Islet precursor cell (in vitro differentiated cells): Measurements from ENCODE around the gene SH2D2A.

Source experiments
- DNase-seq: peaks from one replicate; pipeline ENCODE4 v3.0.0-alpha.2; 2018

The SH2D2A gene

DNA sequence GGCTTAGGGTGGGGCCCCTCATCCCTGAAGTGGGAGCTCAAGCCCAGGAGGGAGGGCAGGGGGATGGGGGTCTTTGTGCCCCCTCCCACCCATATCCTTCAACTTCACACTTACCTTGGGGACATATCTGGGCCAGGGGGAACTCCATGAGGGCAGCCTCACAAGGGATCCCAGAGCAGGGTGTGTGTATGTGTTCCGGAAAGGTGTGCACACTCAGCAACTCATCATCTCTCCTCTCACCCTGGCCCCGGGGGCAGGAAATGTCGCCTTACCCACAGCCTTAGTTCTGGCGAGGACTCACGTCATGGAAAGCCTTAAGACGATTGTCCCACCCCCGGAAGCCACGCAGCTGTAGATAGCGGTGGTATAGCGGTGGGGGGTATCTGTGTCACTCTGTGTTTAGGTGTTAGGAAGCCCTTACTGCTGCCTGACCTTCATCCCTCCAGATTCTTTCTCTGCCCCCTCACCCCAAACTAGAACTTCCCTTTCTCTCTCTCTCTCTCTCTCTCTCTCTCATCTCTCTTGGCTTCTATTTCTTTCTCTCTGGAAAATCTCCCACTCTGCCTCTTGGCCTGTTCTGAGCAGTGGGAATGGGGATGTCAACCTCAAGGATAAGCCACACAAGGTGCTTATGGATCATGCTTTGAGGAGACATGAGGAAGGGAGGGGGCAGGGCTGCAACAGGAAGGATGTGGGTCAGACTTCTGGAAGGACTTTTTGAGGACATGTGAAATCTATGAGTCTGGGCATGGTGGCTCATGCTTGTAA, at the start of gene SH2D2A:
Gene SH2D2A, minus strand, starts transcription at position 288 of the 768 bp plus-strand sequence. Its CDS starts 140 bp downstream, at position 148.
- DNase-seq, result no peak

GRCh38 chr1:156865865-156866248, 49.2 kb upstream of the SH2D2A start:
- no peak for DNase-seq

- DNase-seq, result no peak
Observed at GRCh38 chr1:156865258-156865657, 48.6 kb upstream of the SH2D2A start.

GRCh38 chr1:156864796-156865195, 48.1 kb upstream of the SH2D2A start:
- no peak for DNase-seq

DNA sequence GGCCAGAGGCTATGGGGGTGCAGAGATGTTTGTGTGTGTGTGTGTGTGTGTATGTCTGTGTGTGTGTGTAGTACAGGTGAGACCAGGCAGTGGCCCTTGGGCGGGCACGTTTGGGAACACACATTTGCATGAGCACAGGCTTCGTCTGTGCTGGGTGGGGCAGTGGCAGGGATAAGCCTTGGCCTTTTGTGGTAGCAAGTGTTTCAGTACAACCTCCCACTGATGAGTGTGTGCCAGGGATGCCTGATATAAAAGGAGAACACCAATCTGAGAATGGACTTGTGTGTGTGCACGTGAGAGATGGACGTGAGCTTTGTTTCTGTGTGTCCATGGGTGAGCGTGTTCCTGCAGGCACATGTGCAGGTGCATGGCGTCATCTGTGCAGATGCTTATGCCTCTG, 47.0 kb upstream of the SH2D2A start:
- DNase-seq, result no peak

- DNase-seq, result peak; percentile 81
Observed at GRCh38 chr1:156862997-156863599, 46.5 kb upstream of the SH2D2A start.

- no peak for DNase-seq
Observed at GRCh38 chr1:156862584-156862983, 45.9 kb upstream of the SH2D2A start.

DNA sequence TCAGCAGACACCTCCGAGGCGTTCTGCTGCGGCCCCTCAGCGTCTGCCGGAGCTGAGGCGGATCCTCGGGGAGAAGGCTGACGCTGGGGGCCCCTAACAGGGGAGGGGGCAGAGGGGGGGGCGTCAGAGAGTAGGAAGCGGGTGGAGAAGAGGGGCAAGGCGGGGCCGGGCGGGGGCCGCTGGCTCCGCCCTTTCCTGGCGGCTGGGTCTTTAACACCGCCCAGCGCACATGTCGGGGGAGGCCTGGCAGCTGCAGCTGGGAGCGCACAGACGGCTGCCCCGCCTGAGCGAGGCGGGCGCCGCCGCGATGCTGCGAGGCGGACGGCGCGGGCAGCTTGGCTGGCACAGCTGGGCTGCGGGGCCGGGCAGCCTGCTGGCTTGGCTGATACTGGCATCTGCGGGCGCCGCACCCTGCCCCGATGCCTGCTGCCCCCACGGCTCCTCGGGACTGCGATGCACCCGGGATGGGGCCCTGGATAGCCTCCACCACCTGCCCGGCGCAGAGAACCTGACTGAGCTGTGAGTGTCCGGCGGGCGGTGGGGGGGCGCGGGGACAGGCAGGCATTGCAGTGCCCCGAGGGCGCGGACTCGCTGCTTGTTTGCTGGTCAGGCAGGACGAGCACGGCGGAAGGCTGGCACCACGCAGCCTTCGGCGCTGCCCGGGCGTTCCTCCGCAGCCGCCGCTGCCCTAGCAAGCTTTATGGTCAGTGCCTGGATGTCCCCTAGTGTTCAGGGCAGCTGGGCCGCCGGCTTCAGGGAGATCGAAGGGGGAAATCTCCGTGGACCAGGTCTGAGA, 44.2 kb upstream of the SH2D2A start, which contains the start of gene NTRK1:
Gene NTRK1, plus strand, starts transcription at position 238 of the 796 bp plus-strand sequence. Its CDS starts 70 bp downstream, at position 308.
- peak; percentile 78 for DNase-seq

DNA sequence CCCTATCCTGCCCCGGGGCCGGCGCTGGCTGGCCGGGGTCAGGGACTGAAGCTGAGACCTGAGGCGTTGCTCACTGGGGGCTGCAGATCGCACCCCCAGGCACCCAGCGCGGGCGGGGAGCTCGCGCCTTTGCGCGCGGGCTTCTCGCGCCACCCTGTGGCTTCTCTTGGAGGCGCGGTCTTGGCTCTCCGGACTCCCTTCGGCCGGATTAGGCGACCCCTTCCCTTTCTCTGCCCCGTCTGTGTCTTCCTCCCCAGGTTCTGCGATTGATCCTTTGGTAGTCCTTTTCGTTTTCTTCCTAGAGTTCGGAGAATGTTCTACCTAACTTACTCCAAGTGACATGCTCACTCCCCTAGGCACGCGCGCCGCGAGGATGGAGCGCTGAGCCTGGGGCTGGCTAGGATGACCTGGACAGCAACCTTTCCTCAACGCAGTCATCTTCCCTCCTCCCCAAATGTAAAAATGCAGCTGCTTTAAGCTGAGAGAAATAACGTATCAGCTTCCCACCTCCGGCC, 43.5 kb upstream of the SH2D2A start:
- peak; percentile 78 for DNase-seq

GRCh38 chr1:156859523-156860112, 43.0 kb upstream of the SH2D2A start:
- no peak for DNase-seq

DNA sequence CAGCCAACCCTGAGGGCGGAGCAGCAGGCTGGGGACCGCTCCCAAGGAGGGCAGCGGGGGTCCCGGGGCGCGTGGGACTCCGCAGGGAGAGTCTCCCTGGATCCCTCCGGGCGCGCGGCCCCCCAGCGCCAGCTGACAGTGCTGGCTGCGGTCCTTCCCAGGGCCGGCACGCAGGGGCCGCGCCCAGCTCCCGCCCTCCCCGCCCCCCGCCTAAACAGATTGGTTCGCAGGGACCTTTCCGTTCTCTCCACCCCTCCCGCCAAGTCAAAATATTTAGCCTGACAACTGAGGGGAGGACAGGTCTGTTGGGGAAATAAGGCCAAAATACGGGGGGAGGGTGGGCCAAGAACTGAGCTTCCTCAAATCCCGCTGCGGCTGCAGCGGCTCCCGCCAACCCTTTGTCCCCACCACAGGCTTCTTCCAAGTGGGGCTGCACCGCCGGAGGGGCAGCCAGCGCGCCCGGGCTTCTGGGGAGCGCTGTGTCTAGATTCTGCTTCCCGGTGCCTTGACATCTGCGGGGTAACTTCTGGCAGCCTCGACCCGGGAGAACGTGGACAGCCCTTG, 42.4 kb upstream of the SH2D2A start, which contains the start of gene INSRR:
Gene INSRR, minus strand, starts transcription at position 159 of the 564 bp plus-strand sequence. CDS start 496 bp downstream, outside the sequence.
- no peak for DNase-seq

DNA sequence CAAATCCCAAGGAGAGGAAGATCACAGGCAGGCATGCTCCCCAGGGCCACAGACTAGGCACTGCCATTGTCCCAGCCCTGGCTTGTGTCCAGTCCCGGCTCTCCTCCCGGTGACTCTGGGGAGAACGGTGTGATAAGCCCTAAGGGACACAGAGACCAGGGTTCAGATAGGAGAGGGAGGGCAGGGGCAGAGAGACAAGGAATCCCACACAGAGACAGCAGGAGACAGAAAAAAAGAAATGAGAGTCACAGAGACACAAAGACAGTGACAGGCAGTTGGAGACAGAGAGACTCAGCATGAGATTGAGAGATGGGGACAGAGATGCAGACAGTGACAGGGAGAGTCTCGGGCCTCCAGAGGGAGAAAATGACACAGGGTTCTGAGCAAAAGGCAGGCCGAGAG, 41.9 kb upstream of the SH2D2A start:
- DNase-seq, result no peak

GRCh38 chr1:156857532-156857931, 40.9 kb upstream of the SH2D2A start:
- no peak for DNase-seq

- no peak for DNase-seq
Observed at GRCh38 chr1:156856282-156856785, 39.7 kb upstream of the SH2D2A start.

- DNase-seq, result no peak
Observed at GRCh38 chr1:156854634-156855033, 38.0 kb upstream of the SH2D2A start.

- DNase-seq, result no peak
Observed at GRCh38 chr1:156853761-156854160, 37.1 kb upstream of the SH2D2A start.

GRCh38 chr1:156852418-156852874, 35.8 kb upstream of the SH2D2A start:
- no peak for DNase-seq

DNA sequence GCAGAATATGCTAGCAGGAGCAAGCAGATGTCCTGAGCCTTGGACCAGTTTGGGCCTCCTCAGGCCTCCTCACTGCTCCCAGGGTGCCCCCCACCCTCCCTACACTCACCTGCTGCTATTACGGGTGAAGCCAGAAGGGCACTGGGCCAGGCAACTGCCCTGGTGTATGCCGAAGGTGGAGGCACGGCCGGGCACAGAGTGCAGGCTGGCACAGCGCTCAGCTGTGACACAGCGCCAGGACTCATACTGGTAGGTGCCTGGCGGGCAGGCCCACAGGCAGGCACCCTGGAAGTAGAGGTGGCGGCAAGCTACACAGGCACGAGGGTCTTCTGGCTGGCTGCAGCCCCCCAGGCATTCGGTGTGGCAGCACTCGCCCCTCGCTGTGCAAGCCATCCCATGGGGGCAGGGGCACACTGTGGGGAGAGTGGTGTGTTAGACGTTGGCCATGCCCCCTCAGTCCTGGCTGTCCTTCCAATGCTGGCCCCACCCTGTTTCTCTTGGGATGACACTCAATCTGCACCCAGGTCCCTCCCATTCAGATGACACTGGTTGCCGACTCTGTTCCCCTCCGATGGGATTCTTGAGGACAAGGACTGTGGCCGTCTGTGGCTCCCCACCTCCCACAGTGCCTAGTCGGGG, 35.2 kb upstream of the SH2D2A start:
- no peak for DNase-seq

DNA sequence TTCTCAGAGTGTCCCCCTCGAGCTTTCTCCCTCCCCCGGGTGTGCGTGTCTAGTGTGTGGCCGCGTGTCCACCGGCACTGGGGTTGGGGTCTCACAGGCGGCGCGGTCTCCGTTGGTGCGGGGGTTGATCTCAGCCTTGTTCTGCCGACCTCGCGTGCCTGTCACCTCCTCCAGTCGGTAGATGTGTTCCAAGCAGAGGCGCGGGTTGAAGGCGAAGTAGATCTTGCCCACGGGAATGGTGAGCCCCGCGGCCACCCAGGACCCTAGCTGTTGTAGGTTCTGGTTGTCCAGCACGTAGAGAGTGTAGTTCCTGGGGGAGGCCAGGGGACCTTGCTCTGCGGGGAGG, 32.5 kb upstream of the SH2D2A start:
- no peak for DNase-seq

- peak; percentile 90 for DNase-seq
Observed at GRCh38 chr1:156848461-156849150, 32.0 kb upstream of the SH2D2A start.
